Measurements from ENCODE around the gene CAPNS1.

Gene CAPNS1

DNA sequence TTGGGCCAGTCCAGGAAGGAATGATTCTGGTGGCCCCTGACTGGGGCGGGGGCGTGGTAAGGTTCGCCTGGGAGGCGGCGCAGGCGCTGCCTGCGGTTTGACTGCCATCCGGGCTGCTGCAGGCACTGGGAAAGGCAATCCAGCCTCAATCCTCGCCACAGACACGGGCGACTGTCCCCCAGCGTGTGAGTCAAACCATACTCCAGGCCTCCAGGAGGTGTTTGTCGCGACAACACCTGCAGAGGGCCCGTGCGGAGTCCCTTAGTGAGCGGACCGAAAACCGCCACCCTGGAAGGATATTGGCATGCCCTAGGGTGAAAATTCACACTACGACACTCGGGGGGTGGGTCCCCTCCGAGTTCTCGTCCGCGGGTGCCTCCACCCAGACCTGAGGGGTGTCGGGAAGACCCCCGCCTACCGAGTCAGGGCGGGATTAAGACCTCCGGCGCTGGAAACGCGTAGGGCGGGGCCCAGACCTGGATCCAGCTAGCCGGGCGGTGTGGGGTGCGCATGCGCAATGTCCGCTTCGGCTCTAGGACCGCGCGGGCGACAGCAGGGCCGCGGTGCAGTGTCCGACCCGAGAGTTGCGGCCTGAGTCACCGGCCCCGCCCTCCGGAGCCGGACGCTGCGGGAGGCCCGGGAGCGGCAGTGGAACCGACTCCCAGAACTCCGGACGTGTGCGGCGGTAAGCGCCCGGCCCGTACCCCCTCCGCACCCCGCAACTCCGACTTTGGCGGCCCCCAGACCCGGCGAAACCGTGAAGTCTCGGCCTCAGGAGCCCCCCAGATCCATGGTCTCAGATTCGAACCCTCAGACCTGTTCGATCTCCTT is at the start of gene CAPNS1:
Gene CAPNS1, plus strand, starts transcription at position 594 of the 831 bp plus-strand sequence. CDS start 946 bp downstream, outside the sequence.
- DNase-seq (ENCODE audit: low read depth) = peak; percentile 87

DNA sequence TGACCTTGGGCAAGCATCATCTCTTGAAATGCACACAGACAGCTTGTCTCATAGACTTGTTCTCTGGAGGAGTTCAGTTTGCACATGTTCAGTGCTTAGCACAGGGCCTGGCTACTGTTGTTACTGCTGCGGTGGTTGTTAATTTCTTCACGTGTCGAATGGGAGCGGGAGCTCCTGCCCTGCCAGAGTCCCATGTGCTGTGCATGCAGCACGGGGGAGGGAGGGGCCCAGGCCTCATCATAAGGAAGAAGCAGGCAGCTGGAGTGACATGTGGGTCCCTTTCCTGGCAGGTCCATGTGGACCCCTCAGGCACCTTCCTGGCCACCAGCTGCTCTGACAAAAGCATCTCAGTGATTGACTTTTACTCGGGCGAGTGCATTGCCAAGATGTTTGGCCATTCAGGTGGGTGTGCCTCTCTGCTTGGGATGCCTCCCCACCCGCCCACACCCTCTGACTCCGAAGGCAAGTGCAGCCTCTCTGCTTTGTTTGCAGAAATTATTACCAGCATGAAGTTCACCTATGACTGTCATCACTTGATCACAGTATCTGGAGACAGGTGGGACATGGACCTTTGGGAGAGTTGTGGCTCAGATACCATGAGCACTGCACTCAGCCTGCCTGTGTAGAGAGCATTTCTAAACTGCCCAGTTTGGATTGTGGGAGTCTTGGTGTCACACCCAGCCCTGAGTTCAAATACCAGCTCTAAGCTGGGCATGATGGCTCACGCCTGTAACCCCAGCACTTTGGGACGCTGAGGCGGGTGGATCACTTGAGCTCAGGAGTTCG is 48.8 kb upstream of the CAPNS1 start:
- no peak for DNase-seq (ENCODE audit: low read depth)

DNA sequence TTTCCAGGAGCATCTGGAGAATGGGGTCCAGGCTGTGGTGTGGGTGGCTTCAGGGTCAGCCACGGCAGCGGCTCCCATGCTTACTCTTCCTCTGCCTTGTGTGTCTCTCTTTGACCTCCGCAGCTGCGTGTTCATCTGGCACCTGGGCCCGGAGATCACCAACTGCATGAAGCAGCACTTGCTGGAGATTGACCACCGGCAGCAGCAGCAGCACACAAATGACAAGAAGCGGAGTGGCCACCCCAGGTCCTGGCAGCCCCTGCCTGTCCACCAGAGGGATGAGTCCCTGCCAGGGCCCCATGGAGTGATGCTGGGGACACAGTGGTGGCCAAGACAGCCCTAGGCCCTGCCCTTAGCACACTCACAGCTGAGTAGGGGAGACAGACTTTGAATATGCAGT is 47.3 kb upstream of the CAPNS1 start:
- DNase-seq (ENCODE audit: low read depth) = no peak

DNA sequence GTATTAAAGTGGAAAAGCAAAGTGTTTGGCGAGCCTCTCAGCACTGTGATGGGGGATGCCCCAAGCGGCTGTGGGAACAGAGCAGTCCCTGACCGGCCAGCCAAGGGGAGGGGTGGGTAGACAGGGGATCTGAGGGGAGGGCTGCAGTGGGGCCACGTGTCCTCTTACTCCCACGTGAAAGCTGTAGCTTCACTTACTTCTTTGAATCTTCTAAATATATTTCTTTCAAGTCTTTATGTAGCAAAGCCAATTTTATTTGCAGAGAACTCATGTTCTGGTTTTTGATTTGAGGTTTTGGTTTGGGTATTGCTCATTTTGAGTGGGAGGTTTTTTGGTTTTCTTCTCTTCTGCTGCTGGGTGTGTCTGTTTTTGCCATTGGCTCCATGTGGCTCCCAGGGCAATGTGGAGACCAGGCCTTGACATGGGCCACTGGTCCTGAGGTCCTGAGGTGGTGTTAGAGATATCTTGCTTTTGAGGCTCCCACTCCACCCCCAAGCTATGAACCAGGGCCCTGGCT is 46.7 kb upstream of the CAPNS1 start:
- no peak for DNase-seq (ENCODE audit: low read depth)

DNA sequence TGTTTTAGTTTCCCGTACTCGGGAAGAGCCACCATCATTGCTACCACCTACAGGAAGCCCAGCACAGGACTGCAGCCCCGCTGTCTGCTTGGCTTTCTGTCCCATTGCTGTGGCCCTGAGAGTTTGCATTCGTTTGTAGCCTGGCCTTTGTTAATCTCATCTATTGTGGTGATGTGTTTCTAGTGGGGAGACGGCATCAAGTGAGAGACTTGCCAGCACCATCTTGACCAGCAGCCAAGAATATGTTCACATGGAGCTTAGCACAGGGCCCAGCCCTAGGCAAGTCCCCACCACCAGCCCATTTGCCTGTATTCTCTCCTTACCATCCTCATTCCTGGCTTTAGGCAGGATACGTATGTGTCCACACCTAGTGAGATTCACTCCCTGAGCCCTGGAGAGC is 46.2 kb upstream of the CAPNS1 start:
- DNase-seq (ENCODE audit: low read depth) = no peak

DNA sequence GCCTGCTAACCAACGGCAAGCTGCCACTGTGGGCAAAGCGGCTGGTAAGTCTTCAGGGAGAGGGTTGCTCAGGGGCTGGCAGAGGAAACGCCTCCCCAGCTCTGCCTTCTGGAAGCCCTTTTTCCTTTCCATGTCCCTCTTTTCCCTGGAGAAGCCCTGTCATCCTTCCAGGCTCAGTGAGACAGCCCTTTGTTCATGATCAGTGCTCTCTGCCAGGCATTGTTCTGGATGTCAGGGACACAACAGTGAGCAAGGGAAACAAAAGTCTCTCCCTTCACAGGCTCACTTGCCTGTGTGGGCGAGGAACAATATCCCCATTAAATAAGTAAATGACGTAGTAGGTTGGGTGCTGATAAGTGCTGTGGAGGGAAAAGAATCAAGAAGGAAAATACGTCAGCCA is 42.8 kb upstream of the CAPNS1 start:
- no peak for DNase-seq (ENCODE audit: low read depth)

DNA sequence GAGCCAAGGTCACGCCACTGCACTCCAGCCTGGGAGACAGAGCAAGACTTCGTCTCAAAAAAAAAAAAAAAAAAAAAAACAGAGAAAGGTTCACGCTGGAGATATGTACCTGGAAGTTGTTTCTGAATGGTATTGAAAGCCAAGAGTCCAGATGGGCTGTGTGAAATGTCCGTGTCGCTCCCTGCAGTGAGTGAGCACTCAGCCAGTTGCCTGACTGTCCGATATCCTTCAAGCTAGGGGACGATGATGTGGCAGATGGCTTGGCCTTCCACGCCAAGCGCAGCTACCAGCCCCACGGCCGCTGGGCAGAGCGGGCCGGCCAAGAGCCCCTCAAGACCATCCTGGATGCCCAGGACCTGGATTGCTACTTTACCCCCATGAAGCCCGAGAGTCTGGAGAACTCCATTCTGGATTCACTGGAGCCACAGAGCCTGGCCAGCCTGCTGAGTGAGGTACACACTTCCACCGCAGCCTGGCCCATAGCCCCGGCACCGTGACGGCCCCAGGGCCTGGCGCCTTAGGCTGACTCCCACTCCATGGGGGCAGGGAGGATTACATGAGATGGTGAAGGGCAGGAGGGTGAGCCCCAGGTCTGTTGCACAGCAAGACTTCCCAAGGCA is 40.6 kb upstream of the CAPNS1 start:
- no peak for DNase-seq (ENCODE audit: low read depth)

DNA sequence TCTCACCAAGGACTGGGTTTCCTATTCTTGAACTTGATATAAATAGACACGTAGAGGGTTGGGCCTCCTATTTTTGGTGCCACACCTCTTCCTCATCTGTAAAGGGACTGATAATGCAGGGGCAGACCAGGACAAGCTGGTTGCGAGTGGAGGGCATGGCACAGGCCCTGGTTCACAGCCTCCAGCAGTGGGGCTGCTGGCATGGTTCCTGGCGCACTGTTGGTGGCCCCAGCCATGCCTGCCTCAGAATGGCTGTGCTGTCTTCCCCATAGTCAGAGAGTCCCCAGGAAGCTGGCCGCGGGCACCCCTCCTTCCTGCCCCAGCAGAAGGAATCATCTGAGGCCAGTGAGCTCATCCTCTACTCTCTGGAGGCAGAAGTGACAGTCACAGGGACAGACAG is 39.4 kb upstream of the CAPNS1 start:
- no peak for DNase-seq (ENCODE audit: low read depth)

DNA sequence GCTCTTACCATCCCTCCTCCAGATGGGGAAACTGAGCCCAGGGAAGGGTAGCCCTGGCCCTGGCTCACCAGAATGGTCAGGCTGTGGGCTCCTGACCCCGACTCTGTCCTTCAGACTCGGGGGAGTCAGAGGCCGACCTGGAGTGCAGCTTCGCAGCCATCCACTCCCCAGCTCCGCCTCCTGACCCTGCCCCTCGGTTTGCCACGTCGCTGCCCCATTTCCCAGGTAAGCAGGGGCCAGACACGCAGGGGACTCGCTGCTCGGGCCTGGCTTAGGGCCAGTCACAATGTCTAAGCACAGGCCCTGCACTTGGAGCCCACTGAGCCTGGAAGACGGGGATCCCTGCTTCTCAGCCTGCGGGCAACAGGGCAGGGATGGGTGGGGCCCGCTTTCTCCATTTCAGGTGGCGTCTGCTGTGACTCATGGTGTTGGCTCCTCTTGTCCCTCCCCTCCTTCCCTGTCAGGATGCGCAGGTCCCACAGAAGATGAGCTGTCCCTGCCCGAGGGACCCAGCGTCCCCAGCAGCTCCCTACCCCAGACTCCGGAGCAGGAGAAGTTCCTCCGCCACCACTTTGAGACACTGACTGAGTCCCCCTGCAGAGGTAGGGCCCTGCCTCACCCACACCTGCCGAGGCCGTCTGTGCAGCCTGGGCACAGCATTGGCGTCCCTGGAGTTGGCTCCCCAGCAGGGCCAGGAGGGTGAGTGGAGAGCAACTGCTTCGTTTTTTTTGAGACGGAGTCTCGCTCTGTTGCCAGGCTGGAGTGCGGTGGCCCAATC is 38.1 kb upstream of the CAPNS1 start:
- no peak for DNase-seq (ENCODE audit: low read depth)

DNA sequence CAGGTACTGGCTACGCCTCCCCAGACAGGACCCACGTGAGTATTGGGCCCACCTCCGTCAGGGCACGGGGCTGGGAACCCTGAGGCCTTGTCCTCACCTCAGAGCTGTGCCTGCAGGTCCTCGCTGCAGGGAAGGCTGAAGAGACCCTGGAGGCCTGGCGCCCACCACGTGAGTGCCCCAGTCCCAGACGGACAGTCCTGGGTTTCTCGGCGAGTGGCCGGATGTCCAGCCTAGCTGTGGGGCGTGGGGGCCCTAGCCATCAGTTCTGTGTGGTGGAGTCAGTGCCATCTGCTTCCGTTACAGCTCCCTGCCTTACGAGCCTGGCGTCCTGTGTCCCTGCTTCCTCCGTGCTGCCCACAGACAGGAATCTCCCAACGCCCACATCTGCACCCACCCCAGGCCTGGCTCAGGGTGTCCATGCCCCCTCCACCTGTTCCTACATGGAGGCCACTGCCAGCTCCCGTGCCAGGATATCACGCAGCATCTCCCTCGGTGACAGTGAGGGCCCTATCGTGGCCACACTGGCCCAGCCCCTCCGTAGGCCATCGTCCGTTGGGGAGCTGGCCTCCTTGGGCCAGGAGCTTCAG is 36.7 kb upstream of the CAPNS1 start:
- no peak for DNase-seq (ENCODE audit: low read depth)

DNA sequence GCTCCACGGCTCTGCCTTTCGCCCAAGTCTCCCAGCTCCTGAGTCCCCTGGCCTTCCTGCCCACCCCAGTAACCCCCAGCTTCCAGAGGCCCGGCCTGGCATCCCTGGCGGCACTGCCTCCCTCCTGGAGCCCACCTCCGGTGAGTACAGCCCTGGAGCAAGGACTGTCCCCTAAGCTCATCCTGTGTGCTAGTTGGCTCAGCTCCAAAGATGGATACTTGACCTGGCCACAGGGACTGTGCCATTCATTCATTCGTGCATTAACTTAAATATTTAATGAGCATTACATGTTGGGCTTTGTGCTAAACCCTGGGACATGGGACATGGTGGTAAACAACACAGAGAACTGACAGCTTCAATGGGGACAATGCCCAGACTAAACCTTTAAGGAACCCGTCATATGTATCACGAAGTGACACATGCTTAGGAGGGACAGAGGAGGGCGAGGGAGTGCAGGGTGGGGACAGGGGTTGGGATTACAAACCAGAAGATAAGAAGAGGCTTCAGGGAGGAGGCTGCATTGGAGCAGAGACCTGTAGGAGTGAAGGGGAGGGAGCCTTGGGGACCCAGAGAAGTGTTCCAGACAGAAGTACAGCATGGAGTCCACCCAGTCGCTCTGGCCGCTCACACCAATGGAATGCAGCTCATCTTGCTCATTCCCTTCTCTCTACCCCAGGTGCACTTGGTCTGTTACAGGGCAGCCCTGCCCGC is 35.9 kb upstream of the CAPNS1 start:
- no peak for DNase-seq (ENCODE audit: low read depth)

DNA sequence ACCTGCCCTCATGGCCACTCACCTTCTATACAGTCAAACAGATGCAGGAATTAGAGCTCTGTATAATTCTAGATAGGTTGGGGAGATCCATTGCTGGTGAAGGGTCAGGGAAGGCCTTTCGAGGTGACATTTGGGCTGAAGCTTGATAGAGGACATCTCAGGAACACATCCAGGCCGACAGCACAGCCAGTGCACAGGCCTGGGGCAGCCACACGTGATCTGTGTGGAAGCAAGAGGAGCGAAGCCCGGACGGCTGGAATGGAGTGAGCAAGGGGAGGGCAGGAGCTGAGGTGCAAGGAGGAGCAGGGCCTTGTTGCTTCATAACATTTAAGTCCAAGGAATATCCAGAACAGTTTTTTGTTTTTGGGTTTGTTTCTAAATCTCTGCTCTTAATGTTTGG is 33.4 kb upstream of the CAPNS1 start:
- DNase-seq (ENCODE audit: low read depth) = no peak

DNA sequence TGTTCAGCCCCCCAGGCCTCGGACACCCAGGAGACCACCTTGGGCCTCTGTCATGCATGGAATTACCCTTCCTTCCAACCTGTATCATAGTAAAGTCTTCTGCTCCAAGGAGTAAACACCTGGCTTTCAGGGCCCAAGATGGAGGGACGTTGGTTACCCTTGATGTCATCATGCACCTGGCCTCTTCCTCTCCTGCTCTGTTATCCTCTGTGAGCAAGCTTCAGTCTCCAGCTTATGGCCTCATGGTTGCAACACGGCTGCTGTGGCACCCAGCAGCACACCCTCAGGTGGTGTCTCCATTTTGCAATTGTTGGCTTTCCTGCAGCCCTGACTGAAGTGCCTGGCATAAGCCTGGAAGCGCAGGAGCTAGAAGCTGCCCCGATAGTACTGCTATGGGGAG is 32.9 kb upstream of the CAPNS1 start:
- DNase-seq (ENCODE audit: low read depth) = no peak

DNA sequence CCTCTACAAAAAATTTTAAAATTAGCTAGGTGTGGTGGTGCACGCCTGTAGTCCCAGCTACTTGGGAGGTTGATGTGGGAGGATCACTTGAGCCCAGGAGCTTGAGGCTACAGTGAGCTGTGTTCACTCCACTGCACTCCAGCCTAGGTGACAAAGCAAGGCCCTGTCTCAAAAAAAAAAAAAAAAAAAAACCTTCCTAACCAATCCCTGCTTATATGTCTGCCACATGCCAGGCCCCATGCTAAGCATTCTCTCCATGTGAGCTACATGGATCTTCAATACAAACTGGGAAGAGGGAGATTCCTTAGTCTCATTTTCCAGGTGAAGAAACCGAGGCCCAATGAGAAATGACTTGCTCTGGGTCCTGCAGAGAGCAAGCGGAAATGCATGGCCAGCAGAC is 31.2 kb upstream of the CAPNS1 start:
- no peak for DNase-seq (ENCODE audit: low read depth)

DNA sequence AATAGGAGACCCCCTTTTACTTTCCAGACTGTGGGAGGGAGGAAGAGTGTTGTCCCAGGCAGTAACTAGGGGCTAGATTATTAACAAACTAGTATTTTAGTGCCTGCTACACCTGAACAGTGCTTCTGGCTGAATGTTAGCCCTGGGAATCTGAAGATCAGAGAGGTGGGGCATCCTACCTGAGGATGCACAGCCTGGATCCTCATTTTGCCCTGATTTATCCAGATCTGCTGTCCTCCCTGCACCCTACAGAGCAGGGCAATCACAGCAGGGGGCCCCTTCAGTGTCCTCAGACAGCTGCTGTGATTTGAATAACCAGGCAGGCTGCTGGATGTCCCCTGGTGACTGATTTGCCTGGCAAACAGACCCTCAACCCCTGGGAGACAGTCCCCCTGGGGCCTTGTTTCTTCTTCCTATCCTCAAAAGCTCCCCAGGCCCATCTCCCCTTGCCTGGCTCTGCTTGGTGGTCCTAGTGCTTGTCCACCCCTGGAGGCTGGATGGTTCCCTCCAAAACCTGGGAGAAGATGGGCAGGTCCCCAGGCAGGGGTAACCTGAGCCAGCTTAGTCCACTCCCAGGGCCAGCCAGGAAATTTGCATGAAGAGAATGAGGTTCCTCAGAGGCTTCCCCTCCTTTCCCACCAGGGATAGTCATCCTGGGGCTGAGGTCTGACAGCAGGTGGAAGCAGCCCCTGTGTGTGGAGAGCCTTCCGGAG is 29.2 kb upstream of the CAPNS1 start, which contains the start of gene OVOL3:
Gene OVOL3, plus strand, starts transcription at position 657 of the 713 bp plus-strand sequence. CDS start 60 bp downstream, outside the sequence.
- DNase-seq (ENCODE audit: low read depth) = no peak

DNA sequence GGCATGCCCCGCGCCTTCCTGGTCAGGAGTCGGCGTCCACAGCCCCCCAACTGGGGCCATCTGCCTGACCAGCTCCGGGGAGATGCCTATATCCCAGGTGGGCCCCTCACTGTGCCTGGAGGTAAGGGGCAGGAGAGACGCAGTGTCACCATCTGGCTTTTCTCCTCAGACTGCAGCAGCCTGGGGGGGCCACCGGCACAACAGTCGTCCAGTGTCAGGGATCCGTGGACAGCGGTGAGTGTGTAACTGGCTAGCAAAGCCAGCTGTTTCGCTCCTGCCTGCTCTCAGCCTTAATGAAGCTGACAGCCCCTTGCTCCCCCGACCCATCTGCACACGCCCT is 28.7 kb upstream of the CAPNS1 start:
- DNase-seq (ENCODE audit: low read depth) = no peak

DNA sequence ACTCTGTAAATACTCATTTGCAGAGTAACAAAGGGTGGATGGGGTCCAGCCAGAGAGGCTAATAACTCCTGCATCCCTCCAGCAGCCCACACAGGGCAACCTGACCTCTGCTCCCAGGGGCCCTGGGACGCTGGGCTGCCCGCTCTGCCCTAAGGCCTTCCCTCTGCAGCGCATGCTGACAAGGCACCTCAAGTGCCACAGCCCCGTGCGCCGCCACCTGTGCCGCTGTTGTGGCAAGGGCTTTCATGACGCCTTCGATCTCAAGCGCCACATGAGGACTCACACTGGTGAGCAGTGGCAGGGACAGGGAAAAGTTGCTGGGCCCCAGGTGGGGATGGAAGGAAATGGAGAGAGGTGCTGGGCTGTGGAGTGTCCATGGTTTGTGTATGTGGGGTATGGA is 27.2 kb upstream of the CAPNS1 start:
- DNase-seq (ENCODE audit: low read depth) = no peak

DNA sequence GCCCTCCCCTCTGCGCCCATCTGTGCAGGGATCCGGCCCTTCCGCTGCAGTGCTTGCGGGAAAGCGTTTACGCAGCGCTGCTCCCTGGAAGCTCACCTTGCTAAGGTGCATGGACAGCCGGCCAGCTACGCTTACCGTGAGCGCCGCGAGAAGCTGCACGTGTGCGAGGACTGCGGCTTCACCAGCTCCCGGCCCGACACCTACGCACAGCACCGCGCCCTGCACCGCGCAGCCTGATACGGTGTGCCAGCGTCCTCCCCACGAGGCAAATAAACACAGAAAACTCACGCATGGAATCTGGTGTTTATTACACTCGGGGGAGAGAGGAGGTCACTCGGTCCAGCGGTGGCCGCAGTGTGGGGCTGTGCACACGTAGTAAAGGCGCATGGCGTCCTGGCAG is 26.4 kb upstream of the CAPNS1 start:
- no peak for DNase-seq (ENCODE audit: low read depth)

DNA sequence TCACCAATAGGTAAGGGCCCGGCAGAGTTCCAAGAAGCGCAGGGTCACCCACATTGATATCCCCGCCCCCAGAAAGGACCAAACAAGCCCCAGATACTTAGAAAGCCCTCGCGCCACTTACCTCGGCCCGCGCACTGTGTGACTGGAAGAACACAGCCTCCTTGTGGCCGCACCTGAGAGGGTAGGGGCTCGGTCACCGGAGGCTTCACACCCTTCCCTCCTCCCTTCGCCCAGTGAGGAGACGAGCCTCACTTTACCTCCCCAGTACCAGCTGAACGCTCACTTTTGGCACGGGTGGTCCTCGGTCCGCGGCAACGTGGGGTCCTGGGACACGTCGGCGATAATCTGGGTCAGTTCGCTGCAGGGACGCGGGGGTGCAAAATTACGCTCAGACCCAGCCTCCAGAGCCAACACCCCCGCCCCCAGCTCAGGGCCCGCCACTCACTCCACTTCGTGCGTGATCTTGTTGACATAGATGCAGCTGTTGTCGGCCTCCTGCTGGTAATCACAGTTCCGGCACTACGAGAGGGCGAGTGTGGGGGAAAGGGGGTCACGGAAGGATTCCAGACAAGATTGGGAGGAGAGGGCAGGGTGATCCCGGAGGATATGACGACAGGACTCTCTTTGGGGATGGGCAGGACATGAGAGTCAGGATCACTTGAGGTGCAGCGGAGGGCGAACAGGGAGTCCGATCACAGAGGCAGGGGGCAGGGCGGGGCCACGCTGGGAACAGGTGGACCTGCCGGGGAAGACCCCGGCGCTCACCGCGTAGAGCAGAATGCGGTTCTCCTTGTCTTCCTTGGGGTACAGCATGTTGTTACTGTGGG is 25.8 kb upstream of the CAPNS1 start:
- DNase-seq (ENCODE audit: low read depth) = peak; percentile 8
